HG02571 (cell line): ENCODE measurements around the gene ZNF564.
"Not testable (repeated sequence)": the region's sequence is repeated elsewhere in the genome, so short reads cannot be mapped to it uniquely, and the experiment has no call there.

Source experiments
- ATAC-seq: cut with Tn5 transposase; IDR thresholded peaks from one replicate; pipeline ENCODE4 v1.9.1; 2021; ENCODE audit warnings: mild to moderate bottlenecking, moderate library complexity; ENCODE audit not compliant: unreplicated experiment

ZNF564 gene

GRCh38 chr19:12551060-12551832, at the start of gene ZNF564:
TSS of gene ZNF564 (minus strand) at chr19:12551482. CDS start at chr19:12551332, 150 bp downstream.
- peak; percentile 98 for ATAC-seq

GRCh38 chr19:12597594-12597993, 46.3 kb upstream of the ZNF564 start:
- no peak for ATAC-seq

- ATAC-seq, result no peak
Measured at GRCh38 chr19:12596927-12597548, 45.8 kb upstream of the ZNF564 start.

- no peak for ATAC-seq
Measured at GRCh38 chr19:12596485-12596884, 45.2 kb upstream of the ZNF564 start.

- ATAC-seq, result no peak
Measured at GRCh38 chr19:12581100-12581499, 29.8 kb upstream of the ZNF564 start.

GRCh38 chr19:12580180-12580694, 29.0 kb upstream of the ZNF564 start:
- ATAC-seq, result no peak

- ATAC-seq, result no peak
Measured at GRCh38 chr19:12578641-12579040, 27.4 kb upstream of the ZNF564 start.

GRCh38 chr19:12574036-12574435, 22.8 kb upstream of the ZNF564 start:
- ATAC-seq, result no peak

- no peak for ATAC-seq
Measured at GRCh38 chr19:12567951-12568350, 16.7 kb upstream of the ZNF564 start.

- not testable (repeated sequence) for ATAC-seq
Measured at GRCh38 chr19:12566380-12566779, 15.1 kb upstream of the ZNF564 start.

- no peak for ATAC-seq
Measured at GRCh38 chr19:12564016-12564664, 12.9 kb upstream of the ZNF564 start.

- ATAC-seq, result no peak
Measured at GRCh38 chr19:12555456-12555930, 4.2 kb upstream of the ZNF564 start.

- ATAC-seq, result no peak
Measured at GRCh38 chr19:12546903-12547302, 4.4 kb downstream of the ZNF564 start.

- ATAC-seq, result no peak
Measured at GRCh38 chr19:12546068-12546467, 5.2 kb downstream of the ZNF564 start.

- no peak for ATAC-seq
Measured at GRCh38 chr19:12545267-12545666, 6.0 kb downstream of the ZNF564 start.

GRCh38 chr19:12544401-12544876, 6.8 kb downstream of the ZNF564 start:
- ATAC-seq, result no peak

- no peak for ATAC-seq
Measured at GRCh38 chr19:12543855-12544254, 7.4 kb downstream of the ZNF564 start.

GRCh38 chr19:12527034-12527836, 24.0 kb downstream of the ZNF564 start:
- no peak for ATAC-seq

GRCh38 chr19:12526542-12526941, 24.7 kb downstream of the ZNF564 start:
- ATAC-seq, result no peak

- ATAC-seq, result no peak
Measured at GRCh38 chr19:12521996-12522395, 29.3 kb downstream of the ZNF564 start.
